Endodermal cell (in vitro differentiated cells): ENCODE data around the gene SLC7A14. TPM values are rescaled to one million over a fixed set of nuclear protein-coding genes. Genes with fewer than 3 reads are reported as not detected.

ENCODE experiments used
- DNase-seq: peaks from one replicate; pipeline ENCODE4 v3.0.0-alpha.2; 2017
- H3K27ac ChIP-seq: 2 replicates; pipeline ENCODE4 v1.5.1; 2013; ENCODE audit warnings: mild to moderate bottlenecking, low read depth, low read length, moderate library complexity
- H3K27me3 ChIP-seq: 2 replicates; pipeline ENCODE4 v1.6.1; 2013; ENCODE audit warnings: mild to moderate bottlenecking, low read length, moderate library complexity; ENCODE audit not compliant: insufficient read depth, control insufficient read depth, poor library complexity, severe bottlenecking
- H3K36me3 ChIP-seq: 2 replicates; pipeline ENCODE4 v1.7.0; 2013; ENCODE audit warnings: mild to moderate bottlenecking, low read length, moderate library complexity; ENCODE audit not compliant: control insufficient read depth, insufficient read depth
- H3K4me1 ChIP-seq: one replicate; pipeline ENCODE4 v1.7.0; 2013; ENCODE audit warnings: low read length; ENCODE audit not compliant: control insufficient read depth, insufficient read depth
- H3K4me3 ChIP-seq: 2 replicates; pipeline ENCODE4 v1.5.1; 2013; ENCODE audit warnings: mild to moderate bottlenecking, low read length, moderate library complexity
- H3K9ac ChIP-seq: 2 replicates; pipeline ENCODE4 v1.6.1; 2013; ENCODE audit warnings: mild to moderate bottlenecking, low read length, moderate library complexity; ENCODE audit not compliant: poor library complexity, severe bottlenecking; ENCODE audit errors: extremely low read depth
- H3K9me3 ChIP-seq: 2 replicates; pipeline ENCODE4 v1.6.1; 2013; ENCODE audit warnings: mild to moderate bottlenecking, low read length, moderate library complexity; ENCODE audit not compliant: control insufficient read depth
- H3K27ac Mint-ChIP-seq: 2 replicates; pipeline ENCODE4 v1.8.0; 2020; ENCODE audit warnings: mixed read lengths
- H3K27me3 Mint-ChIP-seq: 2 replicates; pipeline ENCODE4 v1.8.0; 2021; ENCODE audit warnings: mild to moderate bottlenecking, mixed read lengths; ENCODE audit not compliant: insufficient read depth
- H3K36me3 Mint-ChIP-seq: 2 replicates; pipeline ENCODE4 v1.8.0; 2020; ENCODE audit warnings: low read depth, mixed read lengths
- H3K4me1 Mint-ChIP-seq: 2 replicates; pipeline ENCODE4 v1.8.0; 2020; ENCODE audit warnings: mixed read lengths
- H3K4me3 Mint-ChIP-seq: 2 replicates; pipeline ENCODE4 v1.8.0; 2020; ENCODE audit warnings: mild to moderate bottlenecking, moderate library complexity, mixed read lengths
- H3K9me3 Mint-ChIP-seq: 2 replicates; pipeline ENCODE4 v1.8.0; 2020; ENCODE audit warnings: mild to moderate bottlenecking, mixed read lengths
- WGBS, 2 experiments: methylation state at CpG; one replicate each; pipeline versions ENCODE4 v1.1.5 to v1.1.7; 2013; ENCODE audit warnings: missing lambda C conversion rate in 2 of 2, mixed read lengths in 1 of 2; ENCODE audit not compliant: insufficient coverage in 1 of 2, insufficient read length in 1 of 2; 5-methylcytosine and 5-hydroxymethylcytosine counted together
- total RNA-seq, 2 donors: library from RNA; stranded (reverse); fragmentation: NEBNext Ultra II Directional in 1 of 2; extraction: Animal tissue kit (Norgen Biotek cat#: 25700) in 1 of 2; gene quantifications; 2 replicates in 1 of 2; 3 replicates in 1 of 2; pipeline ENCODE4 v1.2.1, GENCODE V29; 2021
- TF ChIP-seq, protein P1 (sequence below): fragments of 200-600 bp; sonication (generic); conservative IDR thresholded peaks from 2 replicates; pipeline ENCODE4 v1.5.0; 2021; ENCODE audit warnings: antibody characterized with exemption, mild to moderate bottlenecking

SLC7A14 gene
- total RNA-seq, 2 donors from 2014 or later, result 0.29 to 0.42 TPM

- WGBS, 2 experiments, result 75 to 90% methylated on average over 1 to 2 of the region's 2 CpGs
- H3K27ac Mint-ChIP-seq, result no peak overlapping the region
- TF ChIP-seq, protein P1, sequence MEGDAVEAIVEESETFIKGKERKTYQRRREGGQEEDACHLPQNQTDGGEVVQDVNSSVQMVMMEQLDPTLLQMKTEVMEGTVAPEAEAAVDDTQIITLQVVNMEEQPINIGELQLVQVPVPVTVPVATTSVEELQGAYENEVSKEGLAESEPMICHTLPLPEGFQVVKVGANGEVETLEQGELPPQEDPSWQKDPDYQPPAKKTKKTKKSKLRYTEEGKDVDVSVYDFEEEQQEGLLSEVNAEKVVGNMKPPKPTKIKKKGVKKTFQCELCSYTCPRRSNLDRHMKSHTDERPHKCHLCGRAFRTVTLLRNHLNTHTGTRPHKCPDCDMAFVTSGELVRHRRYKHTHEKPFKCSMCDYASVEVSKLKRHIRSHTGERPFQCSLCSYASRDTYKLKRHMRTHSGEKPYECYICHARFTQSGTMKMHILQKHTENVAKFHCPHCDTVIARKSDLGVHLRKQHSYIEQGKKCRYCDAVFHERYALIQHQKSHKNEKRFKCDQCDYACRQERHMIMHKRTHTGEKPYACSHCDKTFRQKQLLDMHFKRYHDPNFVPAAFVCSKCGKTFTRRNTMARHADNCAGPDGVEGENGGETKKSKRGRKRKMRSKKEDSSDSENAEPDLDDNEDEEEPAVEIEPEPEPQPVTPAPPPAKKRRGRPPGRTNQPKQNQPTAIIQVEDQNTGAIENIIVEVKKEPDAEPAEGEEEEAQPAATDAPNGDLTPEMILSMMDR, result no peak
- H3K4me1 ChIP-seq, result peaks cover 13% of the 10 kb centered on the region
- no peaks in the 10 kb centered on the region for H3K9me3 Mint-ChIP-seq
- DNase-seq, result no peak
- peaks cover 6% of the 10 kb centered on the region for H3K36me3 Mint-ChIP-seq
- H3K9ac ChIP-seq, result no peak overlapping the region
- H3K36me3 ChIP-seq, result no peaks in the 10 kb centered on the region
- peaks cover 18% of the 10 kb centered on the region for H3K27me3 Mint-ChIP-seq
- no peak overlapping the region for H3K4me3 ChIP-seq
- H3K4me3 Mint-ChIP-seq, result no peak overlapping the region
- no peak overlapping the region for H3K27ac ChIP-seq
- peaks cover 33% of the 10 kb centered on the region for H3K4me1 Mint-ChIP-seq
- H3K9me3 ChIP-seq, result no peaks in the 10 kb centered on the region
- H3K27me3 ChIP-seq, result peaks cover 11% of the 10 kb centered on the region
Measured at GRCh38 chr3:170428095-170428494, 157.8 kb downstream of the SLC7A14 start.

DNA sequence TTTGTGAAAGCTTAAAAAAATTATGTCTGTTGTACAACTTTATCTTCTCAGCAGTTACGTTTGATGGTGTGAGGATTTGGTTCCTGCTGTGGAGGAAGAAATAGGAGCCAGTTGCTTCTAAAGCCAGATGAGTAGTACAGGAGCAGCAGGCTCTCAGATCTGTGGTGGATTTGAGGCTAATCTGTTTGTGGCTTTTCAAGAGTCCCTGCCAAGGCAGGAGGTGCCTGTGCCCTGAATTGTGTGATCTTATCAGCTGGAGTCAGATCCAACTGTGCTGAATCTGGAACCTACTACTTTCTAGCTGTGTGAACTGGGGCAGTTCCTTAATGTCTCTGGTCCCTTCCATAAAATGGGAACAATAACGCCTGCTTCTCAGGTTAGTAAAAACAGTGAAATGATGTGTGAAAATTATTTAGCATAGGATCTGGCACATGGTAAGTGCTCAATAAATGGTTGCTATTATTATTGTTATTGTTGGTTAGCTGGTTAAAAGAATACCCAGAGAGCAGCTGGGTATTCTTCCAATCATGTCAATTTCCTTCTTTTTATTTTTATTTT lies 159.6 kb downstream of the SLC7A14 start:
- TF ChIP-seq, protein P1, result no peak
- peaks cover 6% of the 10 kb centered on the region for H3K36me3 Mint-ChIP-seq
- Histone ChIP-seq H3K27ac (no peak overlapping the region), H3K9ac (no peak overlapping the region), H3K9me3 (no peaks in the 10 kb centered on the region), H3K4me1 (peaks cover 14% of the 10 kb centered on the region), H3K4me3 (no peak overlapping the region), H3K36me3 (no peaks in the 10 kb centered on the region), H3K27me3 (peaks cover 18% of the 10 kb centered on the region)
- WGBS, 2 experiments, result 59 to 80% methylated on average over 1 to 2 of the region's 2 CpGs
- peak overlapping the region; percentile 62 for H3K27ac Mint-ChIP-seq
- peak; percentile 55 for DNase-seq
- H3K4me1 Mint-ChIP-seq, result peaks cover 35% of the 10 kb centered on the region
- H3K27me3 Mint-ChIP-seq, result peaks cover 23% of the 10 kb centered on the region
- no peaks in the 10 kb centered on the region for H3K9me3 Mint-ChIP-seq
- peak overlapping the region; percentile 24 for H3K4me3 Mint-ChIP-seq

GRCh38 chr3:170425491-170426239 lies 160.2 kb downstream of the SLC7A14 start:
- peak overlapping the region; percentile 62 for H3K27ac Mint-ChIP-seq
- peak overlapping the region; percentile 54 for H3K27ac ChIP-seq

More at GRCh38 chr3:170425491-170426239, 160.2 kb downstream of the SLC7A14 start:
- no peaks in the 10 kb centered on the region for H3K9me3 Mint-ChIP-seq
- Histone ChIP-seq H3K9ac (no peak overlapping the region), H3K36me3 (no peaks in the 10 kb centered on the region), H3K27me3 (peaks cover 18% of the 10 kb centered on the region), H3K4me1 (peaks cover 14% of the 10 kb centered on the region), H3K4me3 (no peak overlapping the region), H3K9me3 (no peaks in the 10 kb centered on the region)
- peaks cover 25% of the 10 kb centered on the region for H3K27me3 Mint-ChIP-seq
- 41 to 59% methylated on average over 9 to 11 of the region's 11 CpGs for WGBS, 2 experiments
- peak; percentile 63 for DNase-seq
- peak overlapping the region; percentile 24 for H3K4me3 Mint-ChIP-seq
- peaks cover 6% of the 10 kb centered on the region for H3K36me3 Mint-ChIP-seq
- peaks cover 40% of the 10 kb centered on the region for H3K4me1 Mint-ChIP-seq
- TF ChIP-seq, protein P1, result peak; percentile 20
